ENCODE results near the gene DNAJA3. TPM values are rescaled to one million over a fixed set of nuclear protein-coding genes. Genes with fewer than 3 reads are reported as not detected.
A peak's percentile ranks its signal among the peaks of the same experiment; 100 is the strongest.

DNAJA3 gene
- total RNA-seq, 4 donors from 2014 or later: 51.4 to 70.1 (median 54.0) TPM

DNA sequence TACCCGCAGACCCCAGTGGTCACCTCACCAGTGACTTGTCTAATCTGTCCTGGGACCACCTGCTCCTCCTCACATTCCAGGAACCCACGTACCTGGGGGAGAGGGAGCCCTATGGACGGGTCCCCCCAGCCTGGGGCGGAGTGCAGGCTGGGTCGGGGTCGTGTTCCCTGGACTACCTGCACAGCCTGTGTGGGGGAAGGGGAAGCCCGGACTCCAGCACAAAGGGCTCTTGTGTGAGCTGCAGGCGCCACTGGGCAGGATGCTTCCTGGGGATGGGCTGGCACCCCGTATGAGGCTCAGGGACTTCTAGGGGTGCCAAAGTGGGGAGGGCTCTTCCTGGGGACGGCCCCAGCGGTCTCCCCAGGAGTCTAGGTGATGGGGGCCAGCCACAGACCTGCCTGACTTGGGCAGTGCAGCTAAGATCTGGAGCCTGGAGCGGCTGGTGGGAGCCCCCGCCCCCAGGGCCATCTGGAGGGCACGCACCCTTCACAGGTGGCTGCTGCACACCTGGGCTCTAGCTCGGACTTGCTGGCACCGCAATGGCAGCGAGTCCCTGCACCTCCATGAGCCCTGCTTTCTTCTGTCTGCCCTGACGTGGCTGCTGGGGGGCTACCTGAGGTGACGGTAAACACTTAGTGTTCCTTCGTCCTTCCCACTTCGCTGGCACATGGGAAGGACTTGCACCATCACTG is 46.5 kb upstream of the DNAJA3 start:
- Histone ChIP-seq H3K4me1 (peaks cover 0 to 33% (median 0%) of the 10 kb centered on the region in 4 donors), H3K4me3 (no peak overlapping the region), H3K36me3 (peaks cover 0 to 36% (median 0%) of the 10 kb centered on the region in 3 donors), H3K27me3 (no peaks in the 10 kb centered on the region), H3K27ac (peak overlapping the region in 1 of 4 donors; percentile 17), H3K9me3 (no peaks in the 10 kb centered on the region)
- no peak for DNase-seq
- TF ChIP-seq, protein P1, sequence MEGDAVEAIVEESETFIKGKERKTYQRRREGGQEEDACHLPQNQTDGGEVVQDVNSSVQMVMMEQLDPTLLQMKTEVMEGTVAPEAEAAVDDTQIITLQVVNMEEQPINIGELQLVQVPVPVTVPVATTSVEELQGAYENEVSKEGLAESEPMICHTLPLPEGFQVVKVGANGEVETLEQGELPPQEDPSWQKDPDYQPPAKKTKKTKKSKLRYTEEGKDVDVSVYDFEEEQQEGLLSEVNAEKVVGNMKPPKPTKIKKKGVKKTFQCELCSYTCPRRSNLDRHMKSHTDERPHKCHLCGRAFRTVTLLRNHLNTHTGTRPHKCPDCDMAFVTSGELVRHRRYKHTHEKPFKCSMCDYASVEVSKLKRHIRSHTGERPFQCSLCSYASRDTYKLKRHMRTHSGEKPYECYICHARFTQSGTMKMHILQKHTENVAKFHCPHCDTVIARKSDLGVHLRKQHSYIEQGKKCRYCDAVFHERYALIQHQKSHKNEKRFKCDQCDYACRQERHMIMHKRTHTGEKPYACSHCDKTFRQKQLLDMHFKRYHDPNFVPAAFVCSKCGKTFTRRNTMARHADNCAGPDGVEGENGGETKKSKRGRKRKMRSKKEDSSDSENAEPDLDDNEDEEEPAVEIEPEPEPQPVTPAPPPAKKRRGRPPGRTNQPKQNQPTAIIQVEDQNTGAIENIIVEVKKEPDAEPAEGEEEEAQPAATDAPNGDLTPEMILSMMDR (IDR thresholded peaks at IDR 0.05): no peak
- TF ChIP-seq POLR2A (IDR thresholded peaks at IDR 0.05): no peak

DNA sequence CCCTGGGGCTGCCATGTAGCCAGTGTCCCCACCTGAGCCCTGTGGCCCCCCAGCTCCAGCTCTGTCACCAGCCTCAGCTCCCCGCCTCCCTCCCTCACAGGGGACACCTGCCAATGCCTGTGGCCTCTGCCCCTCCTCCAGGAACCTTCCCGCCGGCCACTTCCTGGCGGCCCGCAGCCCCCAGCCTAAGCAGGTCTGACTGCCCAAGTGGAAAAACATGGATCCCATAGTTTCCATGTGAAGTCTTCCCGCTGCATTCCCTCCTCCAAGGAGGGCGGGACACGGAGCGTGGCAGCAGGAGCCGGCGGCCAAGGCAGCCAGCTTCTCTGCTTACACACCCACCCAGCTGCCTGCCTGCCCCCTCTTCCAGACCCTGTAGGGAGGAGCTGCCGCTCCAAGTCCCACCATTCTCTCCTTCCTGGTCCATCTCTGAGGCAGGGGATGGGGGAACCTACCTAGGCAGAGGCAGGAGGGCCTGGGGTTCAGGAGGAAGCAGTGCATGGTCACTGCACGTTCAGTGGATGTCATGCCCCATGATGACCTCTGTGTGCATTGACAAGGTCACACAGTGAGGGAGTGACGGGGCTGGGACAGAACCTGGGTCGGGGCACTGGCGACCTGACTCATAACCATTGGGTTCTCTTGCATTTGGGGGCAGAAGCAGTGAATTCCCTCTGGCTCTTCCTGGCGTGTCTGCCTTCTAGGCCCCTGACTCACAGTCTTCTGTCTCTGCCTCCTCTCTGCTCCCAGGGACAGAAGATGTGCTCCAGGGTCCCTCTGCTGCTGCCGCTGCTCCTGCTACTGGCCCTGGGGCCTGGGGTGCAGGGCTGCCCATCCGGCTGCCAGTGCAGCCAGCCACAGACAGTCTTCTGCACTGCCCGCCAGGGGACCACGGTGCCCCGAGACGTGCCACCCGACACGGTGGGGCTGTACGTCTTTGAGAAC is 45.3 kb upstream of the DNAJA3 start:
- Histone ChIP-seq H3K27ac (no peak overlapping the region), H3K36me3 (peaks cover 0 to 48% (median 0%) of the 10 kb centered on the region in 3 donors), H3K27me3 (no peaks in the 10 kb centered on the region), H3K4me1 (peaks cover 0 to 22% (median 0%) of the 10 kb centered on the region in 4 donors), H3K4me3 (no peak overlapping the region), H3K9me3 (no peaks in the 10 kb centered on the region)
- DNase-seq: no peak
- TF ChIP-seq, protein P1 (IDR thresholded peaks at IDR 0.05): no peak
- TF ChIP-seq POLR2A (IDR thresholded peaks at IDR 0.05): no peak

DNA sequence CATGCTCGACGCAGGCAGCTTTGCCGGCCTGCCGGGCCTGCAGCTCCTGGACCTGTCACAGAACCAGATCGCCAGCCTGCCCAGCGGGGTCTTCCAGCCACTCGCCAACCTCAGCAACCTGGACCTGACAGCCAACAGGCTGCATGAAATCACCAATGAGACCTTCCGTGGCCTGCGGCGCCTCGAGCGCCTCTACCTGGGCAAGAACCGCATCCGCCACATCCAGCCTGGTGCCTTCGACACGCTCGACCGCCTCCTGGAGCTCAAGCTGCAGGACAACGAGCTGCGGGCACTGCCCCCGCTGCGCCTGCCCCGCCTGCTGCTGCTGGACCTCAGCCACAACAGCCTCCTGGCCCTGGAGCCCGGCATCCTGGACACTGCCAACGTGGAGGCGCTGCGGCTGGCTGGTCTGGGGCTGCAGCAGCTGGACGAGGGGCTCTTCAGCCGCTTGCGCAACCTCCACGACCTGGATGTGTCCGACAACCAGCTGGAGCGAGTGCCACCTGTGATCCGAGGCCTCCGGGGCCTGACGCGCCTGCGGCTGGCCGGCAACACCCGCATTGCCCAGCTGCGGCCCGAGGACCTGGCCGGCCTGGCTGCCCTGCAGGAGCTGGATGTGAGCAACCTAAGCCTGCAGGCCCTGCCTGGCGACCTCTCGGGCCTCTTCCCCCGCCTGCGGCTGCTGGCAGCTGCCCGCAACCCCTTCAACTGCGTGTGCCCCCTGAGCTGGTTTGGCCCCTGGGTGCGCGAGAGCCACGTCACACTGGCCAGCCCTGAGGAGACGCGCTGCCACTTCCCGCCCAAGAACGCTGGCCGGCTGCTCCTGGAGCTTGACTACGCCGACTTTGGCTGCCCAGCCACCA is 44.4 kb upstream of the DNAJA3 start:
- H3K4me1 ChIP-seq: peaks cover 0 to 14% (median 0%) of the 10 kb centered on the region in 4 donors
- H3K27ac ChIP-seq: no peak overlapping the region
- peaks cover 0 to 52% (median 0%) of the 10 kb centered on the region in 3 donors for H3K36me3 ChIP-seq
- H3K4me3 ChIP-seq: no peak overlapping the region
- no peaks in the 10 kb centered on the region for H3K9me3 ChIP-seq
- H3K27me3 ChIP-seq: no peaks in the 10 kb centered on the region
- no peak for DNase-seq
- TF ChIP-seq POLR2A (IDR thresholded peaks at IDR 0.05): no peak
- TF ChIP-seq, protein P1 (IDR thresholded peaks at IDR 0.05): no peak

DNA sequence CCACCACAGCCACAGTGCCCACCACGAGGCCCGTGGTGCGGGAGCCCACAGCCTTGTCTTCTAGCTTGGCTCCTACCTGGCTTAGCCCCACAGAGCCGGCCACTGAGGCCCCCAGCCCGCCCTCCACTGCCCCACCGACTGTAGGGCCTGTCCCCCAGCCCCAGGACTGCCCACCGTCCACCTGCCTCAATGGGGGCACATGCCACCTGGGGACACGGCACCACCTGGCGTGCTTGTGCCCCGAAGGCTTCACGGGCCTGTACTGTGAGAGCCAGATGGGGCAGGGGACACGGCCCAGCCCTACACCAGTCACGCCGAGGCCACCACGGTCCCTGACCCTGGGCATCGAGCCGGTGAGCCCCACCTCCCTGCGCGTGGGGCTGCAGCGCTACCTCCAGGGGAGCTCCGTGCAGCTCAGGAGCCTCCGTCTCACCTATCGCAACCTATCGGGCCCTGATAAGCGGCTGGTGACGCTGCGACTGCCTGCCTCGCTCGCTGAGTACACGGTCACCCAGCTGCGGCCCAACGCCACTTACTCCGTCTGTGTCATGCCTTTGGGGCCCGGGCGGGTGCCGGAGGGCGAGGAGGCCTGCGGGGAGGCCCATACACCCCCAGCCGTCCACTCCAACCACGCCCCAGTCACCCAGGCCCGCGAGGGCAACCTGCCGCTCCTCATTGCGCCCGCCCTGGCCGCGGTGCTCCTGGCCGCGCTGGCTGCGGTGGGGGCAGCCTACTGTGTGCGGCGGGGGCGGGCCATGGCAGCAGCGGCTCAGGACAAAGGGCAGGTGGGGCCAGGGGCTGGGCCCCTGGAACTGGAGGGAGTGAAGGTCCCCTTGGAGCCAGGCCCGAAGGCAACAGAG is 43.5 kb upstream of the DNAJA3 start:
- no peaks in the 10 kb centered on the region for H3K9me3 ChIP-seq
- DNase-seq: no peak

More for the DNA sequence above, 43.5 kb upstream of the DNAJA3 start:
- Histone ChIP-seq H3K36me3 (peaks cover 0 to 59% (median 0%) of the 10 kb centered on the region in 3 donors), H3K27ac (no peak overlapping the region), H3K27me3 (no peaks in the 10 kb centered on the region), H3K4me3 (no peak overlapping the region), H3K4me1 (peaks cover 0 to 7% (median 0%) of the 10 kb centered on the region in 4 donors)
- TF ChIP-seq POLR2A (IDR thresholded peaks at IDR 0.05): no peak
- TF ChIP-seq, protein P1 (IDR thresholded peaks at IDR 0.05): no peak

Measured in Peyer's patch (tissue), 4 donors.